Loucy (cell line): Measurements from ENCODE around the gene FARS2.

Source experiments
- EZH2phosphoT487 ChIP-seq: fragments of 200-600 bp; IDR thresholded peaks from 2 replicates; pipeline ENCODE4 v1.6.1; 2018; ENCODE audit warnings: antibody characterized with exemption, mild to moderate bottlenecking, moderate library complexity, borderline replicate concordance
- TF ChIP-seq, protein P1 (sequence below): fragments of 200-600 bp; sonication (generic); conservative IDR thresholded peaks from 2 replicates; pipeline ENCODE4 v1.5.1; 2014; ENCODE audit warnings: mild to moderate bottlenecking, antibody characterized with exemption, low read length

DNA sequence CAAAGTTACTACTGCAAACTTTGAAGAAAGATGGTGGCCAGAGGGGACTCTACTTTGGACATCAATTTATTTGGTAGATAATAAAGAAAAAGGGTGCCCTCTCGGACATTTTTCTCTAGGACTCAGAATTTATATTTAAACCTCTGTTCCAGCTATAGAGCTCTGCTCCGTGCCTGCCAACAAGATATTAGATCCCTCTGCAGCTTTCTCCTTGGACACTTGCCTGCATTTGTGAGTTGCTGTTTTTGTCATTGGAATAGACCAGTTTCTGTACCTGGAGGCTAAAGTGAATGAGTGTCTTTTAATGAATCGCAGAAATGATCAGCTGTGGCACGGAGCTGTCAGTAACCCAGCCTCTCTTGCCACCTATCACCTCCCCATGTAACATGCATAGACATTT lies 491.9 kb downstream of the FARS2 start:
- TF ChIP-seq, protein P1, sequence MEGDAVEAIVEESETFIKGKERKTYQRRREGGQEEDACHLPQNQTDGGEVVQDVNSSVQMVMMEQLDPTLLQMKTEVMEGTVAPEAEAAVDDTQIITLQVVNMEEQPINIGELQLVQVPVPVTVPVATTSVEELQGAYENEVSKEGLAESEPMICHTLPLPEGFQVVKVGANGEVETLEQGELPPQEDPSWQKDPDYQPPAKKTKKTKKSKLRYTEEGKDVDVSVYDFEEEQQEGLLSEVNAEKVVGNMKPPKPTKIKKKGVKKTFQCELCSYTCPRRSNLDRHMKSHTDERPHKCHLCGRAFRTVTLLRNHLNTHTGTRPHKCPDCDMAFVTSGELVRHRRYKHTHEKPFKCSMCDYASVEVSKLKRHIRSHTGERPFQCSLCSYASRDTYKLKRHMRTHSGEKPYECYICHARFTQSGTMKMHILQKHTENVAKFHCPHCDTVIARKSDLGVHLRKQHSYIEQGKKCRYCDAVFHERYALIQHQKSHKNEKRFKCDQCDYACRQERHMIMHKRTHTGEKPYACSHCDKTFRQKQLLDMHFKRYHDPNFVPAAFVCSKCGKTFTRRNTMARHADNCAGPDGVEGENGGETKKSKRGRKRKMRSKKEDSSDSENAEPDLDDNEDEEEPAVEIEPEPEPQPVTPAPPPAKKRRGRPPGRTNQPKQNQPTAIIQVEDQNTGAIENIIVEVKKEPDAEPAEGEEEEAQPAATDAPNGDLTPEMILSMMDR, result no peak
- TF ChIP-seq EZH2phosphoT487, result no peak
